GM10266 (cell line): ENCODE results near the gene SNED1.

Source experiments
- DNase-seq: peaks from one replicate; pipeline ENCODE4 v3.0.0; 2012; ENCODE audit errors: extremely low spot score
- CTCF ChIP-seq: IDR thresholded peaks from 2 replicates; pipeline ENCODE4 v1.5.1; 2012; ENCODE audit warnings: mild to moderate bottlenecking, low read depth; ENCODE audit not compliant: control insufficient read depth, insufficient read depth; ENCODE audit errors: missing control alignments

SNED1 gene

GRCh38 chr2:240953426-240954410, 44.7 kb upstream of the SNED1 start:
- DNase-seq, result no peak
- no peak for TF ChIP-seq CTCF

GRCh38 chr2:240954436-240955305, 43.7 kb upstream of the SNED1 start:
- TF ChIP-seq CTCF, result no peak

GRCh38 chr2:240955306-240956170, 42.9 kb upstream of the SNED1 start:
- no peak for TF ChIP-seq CTCF
- no peak for DNase-seq

More at GRCh38 chr2:240954436-240955305, 43.7 kb upstream of the SNED1 start:
- no peak for DNase-seq

DNA sequence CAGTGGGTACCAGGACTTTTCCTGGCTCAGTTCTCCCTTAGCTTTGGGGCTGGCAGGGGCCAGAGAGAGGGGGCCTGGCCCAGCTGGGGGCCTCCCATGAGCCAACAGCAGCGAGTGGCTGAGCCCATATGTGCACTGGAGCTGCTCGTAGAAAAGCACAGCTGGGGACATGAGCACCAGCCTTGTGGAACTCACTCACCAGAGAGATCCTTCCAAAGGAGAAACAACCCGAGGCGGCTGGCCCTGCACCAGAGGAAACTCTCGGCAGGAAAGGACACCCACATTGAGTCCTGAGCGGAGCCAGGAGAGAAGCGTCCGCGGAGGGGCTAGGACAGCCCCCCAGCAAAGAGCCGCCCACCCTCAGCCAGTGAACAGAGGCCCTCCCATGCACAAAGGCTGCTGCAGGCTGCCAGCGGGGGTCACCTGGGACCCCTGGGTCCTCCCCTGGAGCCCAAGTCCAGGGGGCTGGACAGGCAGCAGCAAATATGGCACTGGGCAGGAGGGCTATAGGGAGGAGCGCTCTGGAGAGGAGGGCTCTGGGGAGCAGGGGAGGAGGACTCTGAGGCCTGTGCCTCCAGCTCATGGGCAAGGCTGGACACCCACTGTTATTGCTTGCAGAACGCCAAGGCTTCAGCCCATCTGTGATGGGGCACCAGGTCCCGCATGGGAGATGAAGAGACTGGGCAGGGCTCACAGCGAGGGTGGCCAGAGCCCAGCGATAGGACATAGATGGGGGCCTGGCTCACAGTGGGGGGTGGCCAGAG, 42.1 kb upstream of the SNED1 start:
- no peak for TF ChIP-seq CTCF
- DNase-seq, result no peak

DNA sequence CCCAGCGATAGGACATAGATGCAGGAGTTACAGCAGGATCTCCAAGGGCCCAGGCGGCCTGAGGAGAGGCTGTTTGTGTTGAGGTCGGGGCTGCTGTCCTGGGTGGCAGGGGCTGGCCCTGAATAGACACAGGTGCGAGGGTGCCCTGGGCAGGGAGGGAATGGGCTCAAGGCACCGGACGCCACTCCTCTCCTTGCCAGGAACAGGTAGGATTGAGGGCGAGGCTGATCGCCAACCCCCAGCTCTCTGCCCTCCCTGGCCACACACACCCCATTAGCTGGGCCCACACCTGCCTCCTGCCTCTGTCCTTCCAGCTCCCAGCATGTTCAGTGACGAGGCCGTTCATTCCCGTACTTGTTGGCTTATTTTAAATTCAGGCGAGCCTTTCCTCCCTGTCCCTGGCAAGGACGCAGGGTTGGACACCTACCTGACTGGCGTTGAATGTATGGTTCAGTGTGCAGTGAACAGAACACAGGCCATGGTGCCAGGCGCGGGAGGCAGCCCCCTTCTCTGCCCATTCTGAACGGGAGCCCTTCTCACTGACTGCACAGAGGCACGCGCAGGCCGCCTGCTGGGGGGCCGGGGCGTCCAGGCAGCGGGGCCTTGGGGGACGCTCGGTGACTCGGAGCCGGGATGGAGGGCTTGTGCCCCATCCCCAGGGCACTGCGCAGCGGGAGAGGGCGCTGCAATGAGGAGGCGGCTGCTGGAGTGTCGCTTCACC, 41.3 kb upstream of the SNED1 start:
- TF ChIP-seq CTCF, result no peak

More for the DNA sequence above, 41.3 kb upstream of the SNED1 start:
- no peak for DNase-seq
